DOHH2 (cell line): ENCODE results near the gene MYF5.

Source experiments
- CTCF ChIP-seq: fragments of 200-600 bp; sonication (generic); IDR thresholded peaks from one replicate; pipeline ENCODE4 v1.5.1; 2014; ENCODE audit warnings: antibody characterized with exemption, mild to moderate bottlenecking, low read depth, low read length; ENCODE audit not compliant: poor library complexity, severe bottlenecking
- EZH2phosphoT487 ChIP-seq: fragments of 200-600 bp; sonication (generic); IDR thresholded peaks from 2 replicates; pipeline ENCODE4 v1.6.1; 2017; ENCODE audit warnings: borderline replicate concordance, mild to moderate bottlenecking, antibody characterized with exemption, low read length, moderate library complexity, mixed read lengths

- TF ChIP-seq CTCF = no peak
- no peak for TF ChIP-seq EZH2phosphoT487
Observed at GRCh38 chr12:80676856-80677255, 39.9 kb upstream of the MYF5 start.
